ENCODE measurements around the gene BABAM2.

GRCh38 chr2:27914805-27915175 is 24.3 kb downstream of the BABAM2 start:
- TF ChIP-seq SP1 (IDR thresholded peaks at IDR 0.05) (no peak), FOXA1 (IDR thresholded peaks at IDR 0.05) (no peak), BHLHE40 (IDR thresholded peaks at IDR 0.05; ENCODE audit: borderline replicate concordance) (no peak)

Measured in HEK293T (cell line).